Raji (cell line): ENCODE measurements around the gene TCOF1.

Source experiments
- POLR2A ChIP-seq: IDR thresholded peaks from 2 replicates; pipeline ENCODE4 v1.6.1; 2011; ENCODE audit warnings: low read depth, low read length, control low read depth; ENCODE audit not compliant: insufficient read depth

Gene TCOF1

DNA sequence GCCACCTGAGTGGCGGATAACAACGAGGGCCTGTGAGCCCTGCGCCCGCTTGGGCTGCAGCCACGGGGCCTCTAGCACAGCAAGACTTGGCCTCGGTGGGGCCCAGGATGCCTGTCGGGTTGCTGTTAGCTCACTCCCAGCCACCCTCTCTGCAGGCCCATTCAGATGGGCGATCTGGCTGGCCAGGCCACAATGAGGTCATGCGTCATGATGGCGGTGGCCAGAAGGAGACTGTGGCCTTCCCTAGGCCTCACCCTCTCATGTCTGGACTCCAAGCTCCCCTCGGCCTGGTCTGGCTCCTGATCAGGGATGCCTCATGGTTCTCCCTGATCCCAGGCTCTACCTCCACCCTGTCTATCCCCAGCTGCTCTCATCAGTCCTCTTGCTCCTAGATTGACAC lies 19.0 kb upstream of the TCOF1 start:
- no peak for TF ChIP-seq POLR2A

DNA sequence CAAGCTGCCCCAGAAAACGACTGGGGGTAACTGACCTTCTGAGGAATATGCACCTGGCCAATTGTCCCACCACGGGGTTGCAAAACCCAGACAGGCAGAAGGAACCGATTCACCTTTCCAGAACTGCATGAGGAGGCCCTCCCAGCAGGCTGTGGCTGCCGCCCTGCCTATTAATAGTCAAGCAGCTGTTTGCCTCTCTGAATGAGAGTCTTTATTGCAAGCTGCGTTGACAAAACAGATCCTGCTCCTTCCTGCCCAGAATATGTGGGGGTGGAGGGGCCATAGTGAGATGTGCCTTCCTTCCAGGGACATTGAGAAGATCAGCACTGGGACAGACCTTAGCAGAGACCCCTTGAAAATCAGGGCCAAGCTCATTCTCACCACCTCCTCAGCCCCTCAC lies 18.3 kb upstream of the TCOF1 start:
- TF ChIP-seq POLR2A = no peak

DNA sequence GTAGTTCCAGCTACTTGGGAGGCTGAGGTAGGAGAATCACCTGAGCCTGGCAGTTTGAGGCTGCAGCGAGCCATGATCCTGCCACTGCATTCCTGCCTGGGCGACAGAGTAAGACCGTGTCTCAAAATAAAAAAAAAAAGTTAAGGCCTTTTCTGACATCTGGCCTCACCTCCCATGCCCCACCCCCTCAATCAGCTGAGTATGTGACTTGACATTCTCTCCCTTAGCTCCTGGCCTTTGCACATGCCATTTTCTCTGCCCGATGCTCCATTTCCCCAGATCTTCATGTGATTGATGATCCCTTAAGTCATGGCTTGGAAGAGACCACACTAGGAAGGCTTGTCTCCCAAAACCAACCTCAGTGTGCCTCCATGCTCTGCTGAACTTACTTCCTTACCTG lies 17.7 kb upstream of the TCOF1 start:
- TF ChIP-seq POLR2A = no peak

DNA sequence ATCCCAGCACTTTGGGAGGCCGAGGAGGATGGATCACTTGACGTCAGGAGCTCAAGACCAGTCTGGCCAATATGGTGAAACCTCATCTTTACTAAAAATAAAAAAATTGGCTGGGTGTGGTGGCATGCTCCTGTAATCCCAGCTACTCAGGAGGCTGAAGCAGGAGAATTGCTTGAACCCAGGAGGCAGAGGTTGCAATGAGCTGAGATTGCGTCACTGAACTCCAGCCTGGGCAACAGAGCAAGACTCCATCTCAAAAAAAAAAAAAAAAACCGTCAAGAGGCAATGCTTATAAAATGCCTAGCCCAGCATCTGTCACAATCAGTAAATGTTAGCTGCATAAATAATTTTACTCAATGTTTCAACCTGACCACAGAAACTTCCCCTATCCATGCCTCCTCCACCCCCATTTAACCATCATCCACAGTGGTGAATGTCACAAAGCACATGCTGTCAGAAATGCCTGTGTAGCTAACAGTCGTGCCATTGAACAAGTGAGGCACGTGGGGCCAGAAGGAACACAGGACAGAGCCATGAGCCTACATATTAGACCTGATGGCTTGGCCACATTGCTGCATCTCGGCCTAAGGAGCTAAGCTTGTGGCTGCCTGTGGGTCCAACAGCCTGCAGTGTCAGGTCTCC lies 16.8 kb upstream of the TCOF1 start:
- TF ChIP-seq POLR2A = no peak

DNA sequence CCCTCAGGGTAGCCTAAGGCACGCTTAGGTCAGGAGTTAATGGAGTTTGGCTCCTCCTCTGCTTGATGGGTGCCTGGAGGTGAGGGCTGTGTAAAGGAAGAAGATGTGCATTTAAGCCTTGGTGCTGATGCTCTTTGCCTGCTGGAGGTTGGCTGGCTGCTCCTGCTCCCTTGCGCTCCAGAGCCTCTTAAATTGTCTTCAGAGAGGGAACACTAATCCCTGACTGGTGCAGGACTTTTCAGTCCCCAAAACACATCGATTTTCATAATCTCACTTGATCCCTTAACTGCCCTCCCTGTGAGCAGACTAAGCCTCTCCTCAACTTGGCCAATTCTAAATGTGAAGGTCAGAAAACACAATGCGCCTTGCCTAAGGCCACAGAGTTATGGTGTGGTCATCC lies 16.2 kb upstream of the TCOF1 start:
- no peak for TF ChIP-seq POLR2A

DNA sequence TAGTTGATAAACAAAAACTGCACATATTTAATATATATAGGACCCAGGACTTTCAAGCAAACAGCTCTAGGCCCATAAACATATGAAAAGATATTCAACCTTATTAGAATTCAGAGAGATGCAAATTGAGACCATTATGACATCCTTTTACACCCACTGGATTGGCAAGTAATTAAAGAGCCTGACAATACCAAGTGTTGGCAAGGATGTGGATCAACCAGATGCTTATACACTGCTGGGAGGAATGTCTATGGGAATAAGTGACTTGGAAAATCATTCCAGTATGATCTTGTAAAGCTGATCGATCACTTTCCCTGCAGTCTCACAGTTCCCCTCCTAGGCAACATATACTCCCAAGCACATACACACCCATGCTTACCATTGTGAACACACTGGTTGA lies 15.5 kb upstream of the TCOF1 start:
- TF ChIP-seq POLR2A = no peak

DNA sequence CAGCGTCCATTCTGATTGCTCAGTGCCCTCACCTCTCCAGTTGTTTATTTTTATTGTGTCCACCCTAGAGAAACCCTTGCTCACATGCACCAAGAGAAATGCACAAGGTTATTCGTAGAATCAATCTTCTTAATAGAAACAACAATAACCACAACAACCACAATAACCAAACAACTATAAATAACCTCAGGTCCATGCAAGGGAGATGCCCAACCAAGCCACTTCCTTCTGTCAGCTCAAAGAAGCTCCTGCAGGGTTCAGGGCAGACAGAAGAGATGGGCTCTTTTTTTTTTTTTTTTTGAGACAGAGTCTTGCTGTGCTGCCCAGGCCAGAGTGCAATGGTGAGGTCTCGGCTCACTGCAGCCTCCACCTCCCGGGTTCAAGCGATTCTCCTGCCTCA lies 14.9 kb upstream of the TCOF1 start:
- no peak for TF ChIP-seq POLR2A

DNA sequence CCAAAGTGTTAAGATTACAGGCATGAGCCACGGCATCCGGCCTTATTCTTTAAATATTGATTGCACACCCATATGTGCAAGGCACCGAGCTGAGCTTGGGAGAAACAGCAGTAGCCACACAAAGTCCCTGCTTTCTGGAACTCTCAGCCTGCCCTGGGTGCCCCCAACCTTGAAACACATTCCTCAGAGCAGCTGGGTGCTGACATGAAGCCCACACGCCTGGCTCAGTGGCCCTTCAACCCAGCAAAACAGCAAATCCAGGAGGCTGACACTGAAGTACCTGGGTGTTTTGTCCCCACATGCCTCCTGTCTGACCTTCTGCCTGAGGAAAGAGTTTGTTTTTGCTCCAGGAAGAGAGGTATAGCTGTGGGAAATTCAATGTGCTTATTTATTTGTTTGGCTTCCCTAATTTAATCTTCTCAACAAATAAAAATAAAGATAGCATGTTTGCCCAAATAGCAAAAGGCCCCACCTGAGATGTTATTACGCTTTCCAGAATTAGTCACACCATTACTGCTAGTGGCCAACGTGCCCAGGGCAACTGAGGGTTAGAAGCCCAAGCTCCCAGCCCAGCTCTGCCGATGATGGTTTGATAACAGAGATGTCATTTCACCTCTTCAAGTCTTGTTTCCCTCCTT lies 13.4 kb upstream of the TCOF1 start:
- no peak for TF ChIP-seq POLR2A

DNA sequence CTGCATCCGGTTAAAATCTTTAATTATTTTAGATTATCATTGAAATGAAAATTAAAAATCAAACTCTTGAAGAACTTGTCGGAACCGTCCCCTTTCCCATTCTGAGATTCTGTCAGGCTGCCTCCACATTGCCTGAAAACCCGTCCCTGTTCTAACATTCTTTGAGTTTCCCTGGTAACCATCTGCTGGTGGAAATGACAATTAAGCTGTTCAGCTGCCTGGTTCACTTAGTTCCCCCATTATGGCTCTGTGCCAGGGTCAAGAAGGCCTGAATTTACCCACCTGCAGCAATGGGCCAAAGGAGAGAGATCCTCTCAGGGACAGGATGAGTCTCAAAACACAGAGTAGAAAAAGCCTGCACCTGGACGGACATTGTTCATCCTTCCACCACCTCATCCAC lies 11.8 kb upstream of the TCOF1 start:
- no peak for TF ChIP-seq POLR2A

DNA sequence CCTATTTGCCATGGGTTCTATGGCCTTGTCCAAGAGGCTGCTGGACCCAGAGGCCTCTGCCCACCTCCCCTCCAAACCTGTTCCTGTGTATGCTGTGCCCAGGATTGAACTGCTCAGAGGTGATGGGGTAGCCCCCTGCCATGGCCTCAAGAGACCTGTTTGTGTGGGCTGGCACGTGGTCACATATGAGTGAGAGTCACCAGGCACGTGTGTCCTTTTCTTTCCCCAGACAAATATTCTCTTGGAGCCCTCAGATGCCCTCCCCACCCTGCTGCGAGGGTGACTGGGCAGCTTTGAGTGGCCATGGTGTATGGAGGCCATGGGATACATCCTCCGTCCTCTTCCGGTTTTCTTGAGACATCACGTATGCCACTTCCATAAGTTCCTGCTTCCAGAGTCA lies 10.9 kb upstream of the TCOF1 start:
- no peak for TF ChIP-seq POLR2A

DNA sequence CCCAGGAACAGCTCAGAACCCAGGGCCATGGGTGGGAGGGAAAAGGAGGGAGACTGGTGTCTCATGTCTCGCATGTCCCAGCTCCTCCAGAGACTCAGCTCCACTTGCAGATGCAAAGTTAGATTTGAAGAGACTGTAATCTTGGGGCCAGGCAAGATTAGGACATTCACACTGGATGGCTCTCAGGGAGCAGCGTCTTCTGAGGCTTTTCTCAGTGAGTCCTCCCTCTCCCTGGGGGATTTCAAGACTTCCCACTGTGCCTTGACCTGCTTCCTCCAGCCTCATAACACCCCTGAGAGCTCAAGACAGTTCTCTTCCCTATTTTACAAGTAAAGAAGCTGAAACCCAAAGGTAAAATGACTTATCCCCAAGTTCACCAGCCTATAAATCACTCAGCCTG lies 10.5 kb upstream of the TCOF1 start:
- TF ChIP-seq POLR2A = no peak

DNA sequence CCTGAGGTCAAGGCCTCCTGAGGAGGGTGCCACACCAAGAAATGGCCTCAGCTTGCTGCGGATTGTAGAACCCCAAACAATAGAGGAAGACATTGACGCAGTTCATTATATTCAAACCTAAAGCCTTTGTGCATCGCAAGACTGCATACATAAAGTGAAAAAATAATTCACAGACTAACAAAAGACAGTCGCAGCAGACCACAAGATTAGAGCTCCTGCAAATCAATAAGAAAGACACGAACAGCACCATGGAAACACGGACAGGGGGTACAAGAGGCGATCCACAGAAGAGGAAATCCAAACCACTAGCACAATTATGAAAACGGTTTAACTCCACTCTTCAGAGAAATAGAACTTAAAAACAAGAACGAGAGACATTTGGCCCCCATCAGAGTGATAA lies 10.0 kb upstream of the TCOF1 start:
- no peak for TF ChIP-seq POLR2A

DNA sequence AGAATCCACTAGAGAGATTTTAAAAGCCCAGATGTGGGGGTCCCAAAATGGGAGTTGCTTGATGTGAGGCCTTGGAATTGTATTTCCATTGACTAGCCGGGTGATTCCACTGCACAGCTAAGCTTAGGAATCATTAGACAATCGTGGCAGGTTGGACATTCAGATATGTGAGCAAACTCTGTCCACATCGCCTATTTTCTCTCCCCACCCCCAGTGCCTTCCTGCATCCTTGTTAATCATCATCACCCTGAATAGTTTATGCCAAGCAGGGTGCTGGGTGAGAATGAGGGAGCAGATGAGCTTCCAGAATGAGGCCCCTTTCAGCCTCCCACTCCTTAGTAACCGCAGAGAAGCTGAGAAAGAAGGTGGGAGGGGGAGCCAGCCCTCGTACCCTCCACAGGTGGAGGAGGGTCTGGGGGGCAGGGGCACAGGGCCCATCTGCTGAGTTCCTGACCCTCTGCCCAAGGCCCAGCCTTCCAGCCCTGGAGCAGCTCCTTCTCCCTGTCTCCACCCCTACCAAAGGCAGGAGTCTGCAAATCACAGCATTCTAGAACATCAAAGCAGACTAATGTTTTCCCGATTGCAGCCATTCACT lies 7.7 kb upstream of the TCOF1 start:
- TF ChIP-seq POLR2A = no peak

DNA sequence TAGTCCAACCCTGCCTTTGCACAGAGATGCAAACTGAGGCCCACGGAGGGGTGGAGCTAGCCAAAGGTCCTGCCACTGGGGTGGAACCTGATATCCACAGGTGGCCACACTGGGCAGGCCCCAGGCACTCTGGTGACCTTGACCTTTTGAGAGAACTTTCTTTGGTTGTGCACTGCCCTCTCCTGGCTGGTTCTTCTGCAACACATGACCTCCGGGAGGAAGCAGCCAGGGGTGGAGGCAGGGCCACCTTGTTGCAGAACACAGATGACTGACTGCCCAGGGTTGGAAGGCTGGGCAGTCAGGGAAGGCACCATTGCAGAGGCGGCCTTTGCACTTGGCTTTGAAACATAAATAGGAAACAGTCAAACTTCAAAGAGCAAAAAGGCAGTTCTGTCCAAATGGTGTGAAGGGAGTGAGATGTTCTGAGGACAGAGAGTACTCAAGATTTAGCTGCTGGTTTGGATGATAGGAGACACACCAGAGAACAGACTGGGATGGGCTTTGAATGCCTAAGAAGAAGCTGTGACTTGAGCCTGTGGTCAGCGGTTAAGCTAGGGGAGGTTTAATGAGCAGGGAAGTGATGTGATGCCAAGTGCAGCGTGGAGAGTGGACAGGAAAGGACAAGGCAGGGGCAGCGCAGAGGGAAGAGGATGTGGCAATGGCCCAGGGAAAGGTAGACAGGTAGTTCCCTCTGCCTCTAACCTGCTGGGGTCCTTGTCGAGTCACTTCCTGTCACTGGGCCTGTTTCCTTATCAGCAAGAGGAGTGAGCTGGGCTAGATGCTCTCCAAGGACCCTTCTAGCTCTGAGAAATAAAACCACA lies 6.8 kb upstream of the TCOF1 start:
- TF ChIP-seq POLR2A = no peak

DNA sequence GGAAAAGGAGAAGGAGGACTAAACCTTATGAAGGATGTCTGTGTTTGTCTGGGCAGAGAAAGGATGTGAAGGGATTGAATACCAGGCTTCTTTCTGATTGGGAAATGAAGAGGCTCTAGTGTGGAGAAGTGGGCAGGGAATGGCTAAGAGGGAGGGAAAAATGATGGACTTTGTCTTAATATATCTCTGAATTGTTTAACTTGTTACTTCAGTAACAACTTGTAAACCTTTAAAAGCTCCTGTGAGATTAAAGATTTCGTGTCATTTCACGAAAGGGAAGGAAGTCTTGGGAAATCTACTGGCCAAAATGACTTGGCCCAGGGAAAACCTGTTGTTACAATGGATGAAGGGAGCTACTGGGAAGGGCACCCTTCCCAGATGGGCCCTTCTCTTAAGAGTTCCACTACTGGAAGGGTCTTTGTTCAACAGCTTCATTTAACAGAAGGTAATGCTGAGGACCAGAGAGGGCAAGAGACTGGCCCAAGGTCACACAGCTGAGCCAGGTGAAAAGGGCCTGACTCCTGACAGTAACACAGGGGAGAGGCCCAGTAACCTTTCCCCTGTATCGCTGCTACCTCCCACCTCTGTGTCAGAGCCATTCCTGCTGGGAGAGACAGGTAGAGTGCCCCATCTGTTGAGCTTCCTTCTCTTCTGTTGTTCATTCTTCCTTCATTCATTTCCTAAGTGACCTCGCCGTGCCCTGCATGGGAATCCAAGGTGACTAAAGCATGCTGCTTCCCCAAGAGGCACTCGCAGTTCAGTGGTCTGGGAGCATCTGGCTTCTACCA lies 5.1 kb upstream of the TCOF1 start:
- TF ChIP-seq POLR2A = no peak

DNA sequence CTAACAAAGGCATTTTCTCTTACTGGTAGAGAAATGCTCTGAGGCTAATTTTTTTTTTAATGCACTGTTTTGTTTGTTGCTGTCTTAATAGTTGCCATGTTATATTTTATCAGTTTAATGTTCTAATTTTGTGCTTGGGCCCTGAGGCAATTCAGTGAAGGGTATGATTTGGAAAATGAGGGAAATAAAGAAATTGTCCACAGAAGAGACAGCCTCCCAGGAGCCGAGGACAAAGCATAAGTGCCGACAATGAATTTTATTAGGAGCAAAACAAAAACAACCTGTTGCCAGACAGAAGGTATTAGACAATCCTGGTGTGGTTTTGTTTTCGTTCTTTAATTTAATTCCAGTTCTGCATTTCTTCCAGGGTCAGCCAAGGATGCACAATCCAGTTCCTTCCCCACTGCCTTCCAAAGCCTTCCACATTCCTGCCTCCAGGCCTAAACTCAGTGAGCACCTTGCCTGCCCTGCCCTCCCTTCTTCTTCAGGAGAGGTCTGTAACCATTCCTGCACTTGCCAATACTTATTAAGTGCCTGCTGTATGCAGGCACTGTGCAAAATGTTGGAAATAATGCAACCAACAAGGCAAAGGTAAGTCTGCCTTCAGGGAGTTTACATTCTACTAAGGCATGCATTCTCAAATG lies 4.3 kb upstream of the TCOF1 start:
- TF ChIP-seq POLR2A = no peak
